HG03565 (cell line): Measurements from ENCODE around the gene MBNL2.
"Not testable (repeated sequence)": the region's sequence is repeated elsewhere in the genome, so short reads cannot be mapped to it uniquely, and the experiment has no call there.

Experiments used
- ATAC-seq: cut with Tn5 transposase; IDR thresholded peaks from one replicate; pipeline ENCODE4 v1.9.1; 2021; ENCODE audit warnings: mild to moderate bottlenecking, moderate library complexity; ENCODE audit not compliant: unreplicated experiment

The MBNL2 gene

DNA sequence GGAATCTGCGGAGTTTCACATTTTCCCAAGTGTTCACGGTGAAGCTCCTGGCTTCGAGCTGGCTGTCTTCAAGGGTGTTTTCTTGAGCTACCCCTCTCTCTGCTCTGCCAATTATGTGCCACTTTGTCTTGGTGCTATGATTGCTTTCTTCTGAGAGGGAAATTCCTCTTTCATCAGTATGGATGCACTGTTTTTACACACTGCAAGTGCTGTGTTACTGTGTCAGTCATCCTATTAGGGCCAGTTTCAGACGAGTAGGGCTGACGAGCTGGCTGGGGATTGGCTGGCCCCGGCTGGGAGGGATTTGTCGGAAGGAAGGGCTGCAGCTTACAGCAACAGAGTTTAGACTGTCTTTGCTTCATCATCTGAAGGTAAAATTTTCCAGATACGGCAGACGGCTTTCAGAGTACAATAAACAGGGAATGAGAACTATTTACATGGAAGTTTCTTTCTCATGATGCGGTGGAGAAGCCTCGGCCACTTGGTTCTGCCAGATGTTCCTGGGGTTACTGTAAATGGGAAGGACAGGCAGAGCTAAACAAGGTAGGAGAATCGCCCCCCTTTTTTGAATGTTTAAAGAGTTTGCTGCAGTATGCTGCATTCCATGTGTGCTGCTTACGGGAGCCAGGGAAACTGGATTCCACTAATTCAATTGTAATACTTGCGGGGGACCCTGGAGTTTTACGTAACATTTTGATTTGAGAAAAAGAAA, at the start of gene MBNL2:
Gene MBNL2, plus strand, starts transcription at position 345 of the 712 bp plus-strand sequence. CDS start 53,903 bp downstream, outside the sequence.
- ATAC-seq = peak; percentile 97

DNA sequence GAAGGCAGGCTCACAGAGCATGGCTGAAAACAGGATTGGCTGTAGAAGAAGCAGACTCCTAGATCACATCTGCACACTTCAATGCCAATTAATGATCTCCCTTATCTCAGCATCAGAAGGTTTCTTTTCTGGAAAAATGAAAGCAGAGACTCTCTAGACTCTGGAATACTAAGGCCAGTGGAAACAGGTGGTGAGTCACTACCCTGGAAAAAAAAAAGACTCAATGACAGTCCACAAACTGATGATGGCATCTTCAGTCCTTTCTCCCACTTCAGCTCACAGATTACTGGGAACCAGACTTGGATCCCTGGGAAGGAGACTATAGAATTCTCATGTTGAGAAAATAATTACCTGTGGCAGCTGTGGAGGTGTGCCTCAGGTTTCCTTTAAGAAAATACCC, 47.5 kb upstream of the MBNL2 start:
- no peak for ATAC-seq

DNA sequence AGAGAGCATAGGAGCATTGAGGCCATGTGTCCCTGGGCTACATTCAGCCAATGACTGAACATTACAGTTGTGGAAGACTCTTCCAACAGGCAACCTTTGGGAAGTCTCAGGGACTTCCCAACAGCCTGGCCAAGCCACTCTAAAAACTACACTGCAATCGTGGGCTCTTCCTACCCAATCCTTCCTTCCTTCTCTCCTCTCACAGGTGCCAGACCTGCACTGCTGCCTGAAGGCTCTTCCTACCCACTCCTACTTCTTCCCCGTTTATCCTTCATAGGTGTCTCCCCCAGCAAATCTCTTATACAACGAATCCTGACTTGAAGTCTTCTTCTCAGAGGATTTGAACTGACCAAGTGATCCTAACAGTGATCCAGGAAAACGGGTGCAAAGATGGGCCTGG, 47.1 kb upstream of the MBNL2 start:
- ATAC-seq = no peak

GRCh38 chr13:97179501-97179900, 42.6 kb upstream of the MBNL2 start:
- no peak for ATAC-seq

- no peak for ATAC-seq
Observed at GRCh38 chr13:97182111-97182890, 39.8 kb upstream of the MBNL2 start.

DNA sequence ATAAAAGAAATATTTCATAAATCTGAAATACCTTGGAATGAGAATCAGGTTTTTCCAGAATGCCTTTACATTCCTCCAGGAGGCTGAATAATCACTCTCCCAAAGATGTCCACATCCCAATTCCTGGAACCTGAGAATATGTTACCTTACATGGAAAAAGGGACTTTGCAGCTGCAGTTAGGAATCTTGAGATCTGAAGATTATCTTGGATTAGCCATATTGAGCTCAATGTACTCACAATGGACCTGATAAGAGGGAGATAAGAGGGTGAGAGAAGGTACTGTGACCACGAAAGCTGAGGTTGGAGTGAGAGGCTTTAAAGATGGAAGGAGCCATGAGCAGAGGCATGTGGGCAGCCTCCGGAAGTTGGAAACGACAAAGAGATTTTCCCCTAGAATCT, 36.8 kb upstream of the MBNL2 start:
- ATAC-seq = no peak

DNA sequence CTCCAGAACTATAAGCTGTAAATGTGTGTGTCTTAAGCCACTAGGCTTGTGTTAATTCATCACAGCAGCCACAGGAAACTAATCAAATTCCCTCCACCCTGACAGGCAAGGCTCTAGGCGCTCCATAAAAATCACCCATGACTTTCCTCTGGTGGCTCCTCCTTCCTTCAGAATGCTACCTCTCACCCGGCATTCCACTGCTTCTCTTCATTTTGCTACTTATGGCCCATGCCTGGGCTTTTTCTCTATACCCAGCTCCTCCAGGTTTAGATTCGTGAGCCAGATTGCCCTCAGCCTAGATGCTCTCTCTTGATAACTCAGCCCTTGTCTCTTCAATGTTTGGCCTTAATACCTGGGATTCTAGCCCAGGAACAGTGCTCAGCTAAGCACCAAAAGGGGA, 36.4 kb upstream of the MBNL2 start:
- no peak for ATAC-seq

DNA sequence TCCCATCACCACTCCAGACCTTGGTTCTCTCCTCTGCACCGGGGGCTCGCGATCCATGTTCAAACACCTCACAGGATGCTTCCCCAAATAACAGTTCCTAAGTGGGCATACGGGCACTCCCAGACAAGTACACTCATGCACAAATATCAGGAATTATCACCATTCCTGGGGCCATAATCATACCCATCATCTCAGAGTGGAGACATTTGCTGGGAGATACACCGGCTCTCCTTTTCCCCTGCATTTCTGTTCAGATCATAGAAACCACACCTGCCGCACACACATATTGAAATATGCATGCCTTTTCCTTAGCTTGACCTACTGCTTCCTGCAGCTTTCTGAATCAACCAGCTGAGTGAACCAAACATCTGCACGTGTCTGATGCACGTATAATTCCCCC, 33.9 kb upstream of the MBNL2 start:
- ATAC-seq = no peak

DNA sequence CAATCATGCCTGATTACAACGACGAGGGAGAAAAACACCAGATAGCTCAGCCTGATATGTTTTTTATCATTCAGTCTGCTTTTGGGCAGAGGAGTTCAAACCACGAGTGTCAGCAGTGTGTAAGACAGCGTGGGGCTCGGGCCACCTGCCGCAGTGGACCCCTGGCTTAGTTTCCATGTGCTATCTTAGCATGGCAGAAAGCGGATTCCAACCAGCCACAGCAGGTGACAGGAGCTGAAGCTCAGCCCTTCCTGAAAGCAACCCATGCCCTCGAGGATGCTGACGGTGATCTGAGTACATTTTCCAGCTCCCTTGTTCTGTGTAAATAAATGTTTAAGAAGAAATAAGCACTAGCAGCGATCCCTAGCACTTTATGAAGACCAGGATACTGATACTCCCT, 32.2 kb upstream of the MBNL2 start:
- no peak for ATAC-seq

- ATAC-seq = no peak
Observed at GRCh38 chr13:97191142-97191541, 31.0 kb upstream of the MBNL2 start.

GRCh38 chr13:97191615-97192014, 30.5 kb upstream of the MBNL2 start:
- ATAC-seq = no peak

DNA sequence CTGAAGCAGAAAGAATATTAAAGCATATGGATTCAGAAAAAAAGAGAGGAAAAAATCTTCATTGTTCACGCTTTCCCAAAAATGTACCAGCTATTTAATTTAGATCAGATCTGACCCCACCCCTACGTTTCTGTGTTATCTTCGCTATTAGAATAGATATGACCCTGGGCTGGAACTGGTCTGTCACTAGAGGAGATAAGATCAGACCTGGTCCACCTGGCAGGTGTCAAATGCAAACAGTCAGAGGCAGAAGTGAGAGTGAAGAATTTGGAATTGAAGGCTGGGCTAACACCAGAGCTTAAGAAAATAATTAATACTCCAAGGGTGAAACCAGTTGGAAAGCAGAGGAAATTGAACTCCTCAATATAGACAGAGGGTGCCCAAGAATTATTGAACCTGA, 30.0 kb upstream of the MBNL2 start:
- ATAC-seq = no peak

DNA sequence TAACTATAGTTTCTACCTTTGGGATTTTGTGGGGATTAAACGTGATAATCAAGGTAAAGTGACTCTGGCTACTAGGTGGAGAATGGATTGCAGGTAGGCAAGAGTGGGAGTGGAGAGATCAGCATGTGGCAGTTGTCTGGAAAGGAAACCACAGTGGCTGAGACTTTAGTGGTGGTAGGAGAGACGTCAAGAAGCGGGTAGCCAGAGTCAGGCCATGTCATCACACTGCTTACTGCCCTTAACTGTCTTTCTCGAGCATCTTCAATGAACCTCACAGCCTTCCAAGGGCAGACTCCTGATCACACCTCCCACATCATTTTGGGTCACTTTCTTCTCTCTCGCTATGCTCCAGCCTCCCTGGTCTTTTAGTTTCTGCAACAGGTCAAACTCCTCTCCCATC, 28.6 kb upstream of the MBNL2 start:
- ATAC-seq = no peak

- no peak for ATAC-seq
Observed at GRCh38 chr13:97194479-97194878, 27.7 kb upstream of the MBNL2 start.

DNA sequence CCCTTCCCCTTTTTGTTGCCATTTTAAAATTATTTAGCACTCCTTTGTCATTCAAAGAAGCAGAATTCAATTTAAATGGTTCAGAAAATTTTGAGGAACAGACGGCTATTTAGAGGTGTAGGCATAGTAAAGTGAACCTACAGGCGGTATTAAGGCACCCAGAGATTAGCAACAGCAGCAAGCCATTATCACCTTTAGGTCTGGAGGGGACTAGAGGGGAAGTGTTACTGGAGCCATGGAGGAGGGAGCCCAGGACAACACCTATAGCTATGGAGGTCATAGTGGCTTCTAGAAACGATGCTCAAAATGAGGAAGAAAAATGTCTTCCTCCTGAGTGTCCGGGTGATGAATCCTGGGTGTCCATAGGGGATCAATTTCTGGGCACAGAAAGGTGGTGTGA, 25.8 kb upstream of the MBNL2 start:
- ATAC-seq = no peak

GRCh38 chr13:97198753-97199152, 23.4 kb upstream of the MBNL2 start:
- ATAC-seq = no peak

- ATAC-seq = no peak
Observed at GRCh38 chr13:97199451-97199850, 22.7 kb upstream of the MBNL2 start.

DNA sequence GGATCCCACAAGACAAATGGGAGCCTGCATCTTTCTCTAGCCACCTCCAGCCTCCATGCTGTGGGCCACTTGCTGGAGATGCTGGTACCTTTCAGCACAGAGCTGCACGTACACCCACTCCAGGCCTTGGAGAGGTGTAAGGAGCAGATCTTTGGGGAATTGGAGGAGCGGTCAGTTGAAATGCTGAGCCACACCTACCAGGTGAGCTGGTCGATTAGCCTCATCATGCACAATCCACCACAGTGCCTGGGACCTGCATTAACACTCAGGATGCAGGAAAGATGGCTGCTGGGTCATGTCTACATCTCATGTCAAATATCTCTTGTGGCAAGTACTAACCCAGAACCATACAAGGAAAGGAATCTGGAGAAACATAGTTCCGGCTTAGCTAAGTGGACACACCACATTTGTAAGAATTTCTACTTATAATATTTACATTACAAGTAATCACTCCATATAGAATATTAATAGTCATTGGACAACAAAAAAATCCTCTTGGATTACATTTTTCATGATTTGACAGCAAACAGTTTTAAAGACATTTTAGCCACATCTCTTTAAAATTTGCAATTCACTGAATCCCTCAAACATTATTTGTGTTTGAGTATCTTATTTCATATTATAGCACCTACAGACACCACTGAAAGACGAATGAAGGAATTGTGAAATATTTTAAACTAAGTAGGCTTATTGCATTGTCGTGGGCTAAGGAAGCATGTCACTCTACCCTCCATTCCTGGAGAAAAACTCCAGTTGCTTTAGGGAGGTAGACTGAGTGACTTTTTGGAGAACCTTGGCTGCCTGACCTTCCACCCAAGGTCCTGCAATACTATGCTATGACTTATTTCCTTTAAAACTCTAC, 21.8 kb upstream of the MBNL2 start:
- no peak for ATAC-seq

GRCh38 chr13:97202761-97203160, 19.4 kb upstream of the MBNL2 start:
- ATAC-seq = no peak

DNA sequence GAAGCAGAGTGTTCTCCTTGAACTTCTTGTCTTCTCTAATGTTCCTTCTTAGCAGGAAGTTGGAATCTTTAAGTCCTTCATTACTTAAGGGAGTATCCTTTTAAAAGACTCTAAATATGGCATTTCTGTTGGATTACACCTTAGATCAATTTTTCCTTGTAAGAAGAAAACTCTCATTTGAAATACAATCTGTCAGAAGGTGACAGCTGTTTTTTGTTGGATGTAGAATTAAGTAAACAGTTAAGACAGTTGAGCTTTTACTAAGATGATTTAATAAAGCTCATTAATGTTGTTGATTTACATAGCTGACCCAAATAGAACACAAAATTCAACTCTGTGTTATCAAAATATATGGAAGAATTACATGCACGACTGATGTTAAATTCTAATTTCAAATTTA, 16.7 kb upstream of the MBNL2 start:
- no peak for ATAC-seq

DNA sequence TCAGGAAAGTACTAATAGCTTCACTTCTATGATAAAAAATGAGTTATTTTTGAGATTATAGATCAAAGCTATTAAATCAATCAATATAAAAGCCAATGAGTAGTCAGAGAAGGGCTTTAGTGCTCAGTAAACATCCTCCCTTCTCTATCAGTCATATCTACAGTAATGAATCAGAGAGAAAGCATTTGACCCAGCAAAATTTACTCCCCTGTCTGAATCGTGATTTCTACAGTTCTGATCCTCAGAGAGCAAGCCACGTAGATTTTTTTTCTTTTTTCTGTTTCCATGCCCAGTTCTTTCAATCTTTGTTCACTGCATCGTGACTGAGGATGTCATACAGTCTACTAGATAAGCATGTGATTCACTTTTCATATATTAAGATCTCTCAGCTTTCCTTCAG, 16.2 kb upstream of the MBNL2 start:
- no peak for ATAC-seq

DNA sequence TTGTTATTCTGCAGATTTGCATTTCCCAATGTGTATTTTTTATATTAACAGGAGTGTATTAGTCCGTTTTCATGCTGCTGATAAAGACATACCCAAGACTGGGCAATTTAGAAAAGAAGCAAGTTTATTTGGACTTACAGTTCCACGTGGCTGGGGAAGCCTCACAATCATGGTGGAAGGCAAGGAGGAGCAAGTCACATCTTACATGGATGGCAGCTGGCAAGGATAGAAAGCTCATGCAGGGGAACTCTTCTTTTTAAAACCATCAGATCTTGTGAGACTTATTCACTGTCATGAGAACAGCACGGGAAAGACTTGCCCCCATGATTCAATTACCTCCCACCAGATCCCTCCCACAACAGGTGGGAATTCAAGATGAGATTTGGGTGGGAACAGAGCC, 14.9 kb upstream of the MBNL2 start:
- ATAC-seq = not testable (repeated sequence)
